Large intestine (tissue), 12 donors: Measurements from ENCODE around the gene SULF2. TPM values are rescaled to one million over a fixed set of nuclear protein-coding genes. Genes with fewer than 3 reads are reported as not detected.
"Not testable (repeated sequence)": the region's sequence is repeated elsewhere in the genome, so short reads cannot be mapped to it uniquely, and the experiment has no call there.

Experiments used
- DNase-seq, 2 donors: peaks; one replicate each; pipeline versions ENCODE4 v3.0.0 to v3.0.0-alpha.2; 2013
- H3K27ac ChIP-seq: one replicate; pipeline ENCODE4 v1.5.1; 2013; ENCODE audit warnings: low read length
- H3K27me3 ChIP-seq: 2 replicates; pipeline ENCODE4 v1.6.1; 2013; ENCODE audit warnings: low read length; ENCODE audit not compliant: control insufficient read depth, insufficient read depth
- H3K36me3 ChIP-seq: 2 replicates; pipeline ENCODE4 v1.6.1; 2013; ENCODE audit warnings: low read length; ENCODE audit not compliant: control insufficient read depth, insufficient read depth
- H3K4me1 ChIP-seq: one replicate; pipeline ENCODE4 v1.6.1; 2013; ENCODE audit warnings: low read length; ENCODE audit not compliant: control insufficient read depth, insufficient read depth
- H3K4me3 ChIP-seq: one replicate; pipeline ENCODE4 v1.5.1; 2013; ENCODE audit warnings: low read length
- H3K9me3 ChIP-seq: one replicate; pipeline ENCODE4 v1.6.1; 2013; ENCODE audit warnings: mild to moderate bottlenecking, low read depth, low read length, moderate library complexity; ENCODE audit not compliant: control insufficient read depth
- WGBS: methylation state at CpG from one replicate; pipeline ENCODE4 v1.1.5; 2013; ENCODE audit warnings: low lambda C conversion rate; ENCODE audit not compliant: insufficient coverage; 5-methylcytosine and 5-hydroxymethylcytosine counted together
- long read RNA-seq, 11 donors: transcript quantifications; one replicate each; lab custom pipeline, GENCODE V29; 2026
- polyA plus RNA-seq: library from polyadenylated mRNA; unstranded; fragments of 120-200 nt; gene quantifications from one replicate; pipeline ENCODE4 v1.2.1, GENCODE V29; 2013

The SULF2 gene
- 51.7 TPM for polyA plus RNA-seq
- long read RNA-seq, donor 1, partial matches to known transcripts: 0 of 1 reads
- long read RNA-seq, donor 1, other reads (novel, unspliced or antisense): 0 of 1 reads
- long read RNA-seq, donor 2, partial matches to known transcripts: 12 of 12 reads
- long read RNA-seq, donor 2, other reads (novel, unspliced or antisense): 0 of 12 reads
- long read RNA-seq, donor 3, partial matches to known transcripts: 5 of 8 reads
- long read RNA-seq, donor 3, other reads (novel, unspliced or antisense): 0 of 8 reads
- long read RNA-seq, donor 4, partial matches to known transcripts: 0 of 1 reads
- long read RNA-seq, donor 4, other reads (novel, unspliced or antisense): 0 of 1 reads
- long read RNA-seq, donor 5, full-length matches to known transcripts: 2 of 9 reads
- long read RNA-seq, donor 5, partial matches to known transcripts: 7 of 9 reads
- long read RNA-seq, donor 5, other reads (novel, unspliced or antisense): 0 of 9 reads
- long read RNA-seq, donor 6, partial matches to known transcripts: 0 of 3 reads
- long read RNA-seq, donor 6, other reads (novel, unspliced or antisense): 0 of 3 reads
- long read RNA-seq, donor 7, partial matches to known transcripts: 30 of 33 reads
- long read RNA-seq, donor 7, other reads (novel, unspliced or antisense): 0 of 33 reads
- long read RNA-seq, donor 8, partial matches to known transcripts: 17 of 20 reads
- long read RNA-seq, donor 8, other reads (novel, unspliced or antisense): 0 of 20 reads
- long read RNA-seq, donor 9, full-length matches to known transcripts: 3 of 14 reads
- long read RNA-seq, donor 9, partial matches to known transcripts: 11 of 14 reads
- long read RNA-seq, donor 9, other reads (novel, unspliced or antisense): 0 of 14 reads
- long read RNA-seq, donor 10, full-length matches to known transcripts: 3 of 8 reads
- long read RNA-seq, donor 10, partial matches to known transcripts: 5 of 8 reads
- long read RNA-seq, donor 10, other reads (novel, unspliced or antisense): 0 of 8 reads
- long read RNA-seq, donor 11, partial matches to known transcripts: 5 of 7 reads
- long read RNA-seq, donor 11, other reads (novel, unspliced or antisense): 0 of 7 reads

DNA sequence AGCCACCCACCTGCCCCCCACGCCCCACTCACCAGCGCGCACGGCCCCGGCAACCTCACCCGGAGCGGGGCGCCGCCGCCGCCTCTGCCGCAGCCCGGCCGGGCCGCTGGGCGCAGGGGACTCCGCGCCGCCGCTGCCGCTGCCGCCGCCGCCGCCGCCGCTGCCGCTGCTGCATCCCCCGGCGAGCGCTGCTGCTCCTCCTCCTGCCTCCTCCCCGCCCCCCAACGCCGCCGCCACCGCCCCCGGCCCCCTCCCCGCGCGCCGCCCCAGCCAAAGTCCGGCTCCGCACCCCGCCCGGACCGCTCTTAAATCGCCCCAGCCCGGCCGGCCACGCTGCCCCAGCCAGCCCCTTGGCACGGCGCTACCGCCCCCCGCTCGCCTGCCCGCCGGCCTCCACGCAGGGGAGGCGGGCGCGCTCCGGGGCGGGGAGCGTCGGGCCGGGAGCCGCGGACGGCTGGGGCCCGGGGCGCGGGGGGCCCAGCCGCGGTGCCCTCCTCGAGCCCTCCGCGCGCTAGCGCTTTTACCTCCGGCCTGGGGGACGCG lies at the start of gene SULF2:
Gene SULF2 (minus strand): TSS at position 171 of the 543 bp plus-strand sequence. CDS start 28,118 bp downstream, outside the sequence.
- peak within 1 kb of the TSS; percentile 80 for H3K27ac ChIP-seq
- H3K36me3 ChIP-seq: no peaks in the 10 kb centered on the region
- H3K4me1 ChIP-seq: peaks cover 15% of the 10 kb centered on the region
- DNase-seq: peak in 1 of 2 donors; percentile 67
- WGBS: no CpG with 5 or more reads among the region's 82 CpGs
- H3K9me3 ChIP-seq: no peaks in the 10 kb centered on the region
- no peaks in the 10 kb centered on the region for H3K27me3 ChIP-seq
- H3K4me3 ChIP-seq: peak within 1 kb of the TSS; percentile 58

DNA sequence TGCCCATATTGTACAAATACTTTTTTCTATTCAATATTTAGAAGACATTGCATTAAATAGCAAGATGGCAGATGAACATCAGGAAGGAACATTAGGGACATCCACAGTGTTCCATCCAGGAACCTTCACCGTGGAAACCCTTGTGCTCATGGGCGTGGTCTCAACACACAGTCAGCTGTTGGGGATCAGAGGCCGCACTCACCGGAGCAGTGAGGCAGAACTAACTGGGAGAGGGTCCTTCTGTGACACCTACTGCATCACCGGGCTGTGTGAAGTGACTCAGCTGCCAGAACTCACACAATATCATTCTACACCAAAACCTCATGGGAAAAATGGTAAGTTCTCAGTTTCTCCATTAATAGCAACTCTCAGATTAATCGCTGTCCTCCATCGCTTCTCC lies 46.4 kb upstream of the SULF2 start:
- not testable (repeated sequence) for H3K27me3 ChIP-seq, DNase-seq, H3K4me3 ChIP-seq, H3K4me1 ChIP-seq, H3K27ac ChIP-seq, H3K36me3 ChIP-seq, H3K9me3 ChIP-seq
- no CpG with 5 or more reads among the region's 7 CpGs for WGBS

DNA sequence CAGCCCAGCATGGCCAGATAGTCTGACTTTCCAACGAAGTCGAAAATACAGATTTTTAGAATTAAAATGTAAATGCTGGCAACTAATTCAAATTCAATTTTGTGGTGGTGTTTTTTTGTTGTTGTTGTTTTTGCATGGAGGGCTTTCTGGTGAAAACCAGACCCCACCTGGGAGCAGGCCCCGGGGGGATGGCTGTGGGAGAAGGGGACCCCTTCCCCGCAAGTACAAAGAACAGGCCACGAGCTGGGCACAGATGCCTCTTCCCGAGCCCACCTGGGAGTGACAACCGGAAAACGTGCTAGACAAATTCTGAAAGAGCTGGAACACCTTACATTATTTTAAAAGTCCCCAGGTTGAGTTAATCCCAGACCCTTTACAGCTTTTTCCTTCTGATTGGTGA lies 41.4 kb upstream of the SULF2 start:
- no CpG with 5 or more reads among the region's 8 CpGs for WGBS
- not testable (repeated sequence) for H3K9me3 ChIP-seq, DNase-seq, H3K4me1 ChIP-seq, H3K27me3 ChIP-seq, H3K4me3 ChIP-seq, H3K36me3 ChIP-seq, H3K27ac ChIP-seq

DNA sequence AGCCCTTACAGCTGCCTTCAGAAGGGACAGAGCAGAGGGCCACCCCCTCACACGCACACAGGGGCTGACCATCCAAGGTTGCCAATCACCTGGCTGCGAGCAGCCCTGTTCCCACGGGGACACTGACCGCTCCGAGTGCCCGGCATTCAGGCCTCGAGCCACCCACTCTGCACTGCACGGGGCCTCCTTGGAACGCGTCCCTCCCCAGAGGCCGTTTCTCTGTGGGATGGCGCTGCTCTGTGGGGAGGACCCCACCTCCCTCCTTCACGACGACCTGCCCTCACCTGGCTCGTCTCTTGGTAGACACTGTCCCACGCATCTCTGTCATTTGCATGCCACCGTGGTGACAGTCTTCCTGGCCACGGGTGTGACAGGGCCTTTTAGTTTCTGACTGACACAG lies 40.7 kb upstream of the SULF2 start:
- not testable (repeated sequence) for H3K4me3 ChIP-seq, H3K36me3 ChIP-seq, H3K4me1 ChIP-seq, H3K27ac ChIP-seq, DNase-seq, H3K9me3 ChIP-seq, H3K27me3 ChIP-seq
- no CpG with 5 or more reads among the region's 18 CpGs for whole genome bisulfite sequencing

DNA sequence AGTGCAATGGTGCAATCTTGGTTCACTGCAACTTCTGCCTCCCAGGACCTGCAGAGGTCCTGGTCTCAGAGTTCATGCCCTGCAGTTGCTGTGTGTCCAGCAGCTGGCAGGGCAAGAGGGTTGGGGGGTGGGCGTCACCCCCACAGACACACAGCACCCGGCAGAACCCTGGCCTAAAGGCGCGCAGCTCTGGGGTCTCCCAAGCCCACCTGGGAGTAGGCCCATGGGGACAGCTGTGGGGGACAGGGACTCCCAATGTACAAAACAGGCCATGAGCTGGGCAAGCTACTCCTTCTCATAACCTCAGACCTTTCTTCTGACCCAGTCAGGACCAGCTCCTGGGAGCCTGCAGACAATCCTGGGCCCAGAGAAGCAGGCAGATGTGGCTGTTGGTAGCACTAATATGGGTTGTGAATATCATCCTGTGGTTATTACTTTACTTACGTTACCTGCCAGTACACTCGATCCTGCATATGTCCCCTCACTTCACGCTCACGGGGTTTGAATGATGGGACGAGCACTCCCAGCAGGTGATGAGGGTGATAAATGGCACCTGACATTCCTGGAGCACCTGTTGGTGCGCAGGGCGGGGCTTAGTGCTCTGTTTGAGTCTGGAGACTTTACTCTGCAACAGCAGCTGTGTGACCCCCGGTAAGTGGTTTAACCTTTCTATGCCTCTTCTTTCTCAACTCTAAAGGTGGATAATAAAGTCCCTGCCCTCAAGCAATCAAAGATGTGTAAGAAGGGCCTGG lies 39.9 kb upstream of the SULF2 start:
- no peak overlapping the region for H3K27ac ChIP-seq
- H3K4me3 ChIP-seq: no peak overlapping the region
- no peaks in the 10 kb centered on the region for H3K4me1 ChIP-seq
- H3K36me3 ChIP-seq: no peaks in the 10 kb centered on the region
- no peak for DNase-seq
- no peaks in the 10 kb centered on the region for H3K27me3 ChIP-seq
- H3K9me3 ChIP-seq: no peaks in the 10 kb centered on the region
- WGBS: no CpG with 5 or more reads among the region's 12 CpGs

DNA sequence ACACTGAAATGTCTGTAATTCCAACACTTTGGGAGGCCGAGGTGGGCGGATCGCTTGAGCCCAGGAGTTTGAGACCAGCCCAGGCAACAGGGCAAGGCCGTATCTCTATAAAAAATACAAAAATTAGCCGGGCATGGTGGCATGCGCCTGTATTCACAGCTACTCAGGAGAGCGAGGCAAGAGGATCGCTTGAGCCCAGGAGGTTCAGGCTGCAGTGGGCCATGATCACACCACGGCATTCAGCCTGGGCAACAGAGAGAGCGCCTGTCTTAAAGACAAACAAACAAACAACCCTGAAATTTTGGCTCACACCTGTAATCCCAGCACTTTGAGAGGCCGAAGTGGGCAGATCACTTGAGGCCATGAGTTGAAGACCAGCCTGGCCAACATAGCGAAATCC lies 38.7 kb upstream of the SULF2 start:
- not testable (repeated sequence) for H3K4me1 ChIP-seq, H3K9me3 ChIP-seq, DNase-seq, H3K36me3 ChIP-seq, H3K27me3 ChIP-seq, H3K27ac ChIP-seq, H3K4me3 ChIP-seq
- 100% methylated on average over 1 of the region's 12 CpGs for WGBS

DNA sequence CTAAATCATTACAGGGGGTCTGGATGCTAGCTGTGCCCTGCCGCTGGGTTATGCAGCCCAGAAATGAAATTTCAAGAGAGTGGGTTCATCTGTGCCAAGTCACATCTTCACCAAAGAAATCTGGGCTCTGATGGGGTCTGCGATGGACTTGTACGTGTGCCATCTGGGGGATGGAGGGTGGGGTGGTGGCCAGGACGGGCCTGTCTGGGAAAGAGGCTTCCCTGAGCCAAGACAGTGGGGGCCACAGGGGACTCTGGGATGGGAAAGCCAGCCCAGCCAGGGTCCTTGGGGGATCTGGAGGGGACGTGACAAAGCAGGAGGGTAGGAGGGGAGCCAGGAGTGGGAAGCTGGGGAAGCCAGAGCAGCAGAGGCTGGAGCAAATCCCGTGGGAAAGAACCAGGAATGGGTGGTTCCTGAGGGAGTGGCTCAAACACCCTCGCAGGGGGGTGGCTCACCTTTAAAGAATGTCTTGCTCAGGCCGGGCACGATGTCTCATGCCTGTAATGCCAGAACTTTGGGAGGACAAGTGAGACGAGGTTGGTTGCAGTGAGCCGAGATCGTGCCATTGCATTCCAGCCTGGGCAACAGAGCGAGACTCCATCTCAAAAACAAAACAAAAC lies 36.3 kb upstream of the SULF2 start:
- H3K27me3 ChIP-seq: peaks cover 3% of the 10 kb centered on the region
- no peak for DNase-seq
- WGBS: no CpG with 5 or more reads among the region's 13 CpGs

DNA sequence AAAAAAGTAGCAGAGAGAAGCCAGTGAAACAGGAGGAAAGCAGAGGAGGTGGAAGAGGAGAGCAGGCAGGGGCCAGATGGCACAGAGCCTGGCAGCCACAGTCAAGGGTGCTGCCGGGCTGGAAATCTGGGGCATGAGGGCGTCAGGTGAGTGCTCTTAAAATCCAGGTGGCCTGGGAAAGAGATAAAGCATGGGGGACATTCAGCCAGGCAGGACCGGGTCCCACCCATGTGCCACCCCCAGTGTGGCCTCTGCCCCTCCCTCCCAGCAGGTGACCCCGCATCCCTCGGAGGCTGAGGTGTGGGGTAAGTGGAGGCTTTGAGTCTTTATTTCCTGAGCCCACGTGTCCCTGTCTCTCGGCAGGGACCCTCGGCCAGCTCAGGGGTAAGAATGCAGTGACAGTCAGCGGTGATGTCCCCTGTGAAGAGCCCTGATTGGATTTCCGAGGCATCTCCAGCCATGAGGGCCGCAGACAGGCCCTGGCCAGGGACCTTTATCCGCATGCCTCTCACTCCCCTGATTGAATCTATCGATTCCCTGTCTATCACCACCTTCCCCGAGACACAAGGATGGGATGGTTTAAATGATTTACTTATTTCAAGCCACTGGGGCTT lies 33.8 kb upstream of the SULF2 start:
- WGBS: no CpG with 5 or more reads among the region's 14 CpGs
- no peak for DNase-seq
- Histone ChIP-seq H3K27ac (no peak overlapping the region), H3K4me1 (no peaks in the 10 kb centered on the region), H3K4me3 (no peak overlapping the region), H3K27me3 (peaks cover 6% of the 10 kb centered on the region), H3K36me3 (no peaks in the 10 kb centered on the region), H3K9me3 (no peaks in the 10 kb centered on the region)

More for the DNA sequence above, 36.3 kb upstream of the SULF2 start:
- no peak overlapping the region for H3K27ac ChIP-seq
- H3K4me3 ChIP-seq: no peak overlapping the region
- no peaks in the 10 kb centered on the region for H3K4me1 ChIP-seq
- no peaks in the 10 kb centered on the region for H3K36me3 ChIP-seq
- no peaks in the 10 kb centered on the region for H3K9me3 ChIP-seq

DNA sequence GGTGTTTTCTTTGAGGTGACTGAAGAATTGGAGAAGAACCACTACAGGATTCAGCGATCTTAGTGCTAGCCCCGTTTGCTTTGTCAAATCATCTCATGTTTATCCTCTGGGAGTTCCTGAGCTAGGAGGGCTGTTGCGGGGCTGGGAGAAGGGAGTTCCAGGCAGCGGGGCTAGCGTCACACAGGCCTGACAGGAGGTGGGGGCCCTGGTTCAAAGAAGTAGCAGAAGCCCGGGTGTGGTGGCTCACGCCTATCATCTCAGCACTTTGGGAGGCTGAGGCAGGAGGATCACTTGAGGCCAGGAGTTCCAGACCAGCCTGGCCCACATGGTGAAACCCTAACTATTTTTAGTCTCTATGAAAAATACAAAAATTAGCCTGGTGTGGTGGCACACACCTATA lies 33.2 kb upstream of the SULF2 start:
- no peak overlapping the region for H3K4me3 ChIP-seq

More for the DNA sequence above, 33.2 kb upstream of the SULF2 start:
- Histone ChIP-seq H3K27ac (no peak overlapping the region), H3K36me3 (no peaks in the 10 kb centered on the region), H3K9me3 (no peaks in the 10 kb centered on the region), H3K27me3 (peaks cover 6% of the 10 kb centered on the region), H3K4me1 (no peaks in the 10 kb centered on the region)
- no CpG with 5 or more reads among the region's 7 CpGs for WGBS
- no peak for DNase-seq
